T-cell (primary cell): ENCODE measurements around the gene CDH4. TPM values are rescaled to one million over a fixed set of nuclear protein-coding genes. Genes with fewer than 3 reads are reported as not detected.

Source experiments
- ATAC-seq, 4 experiments: fragments of 200-7000 bp in 3 of 4; fragments of 150-1000 bp in 1 of 4; cut with Tn5 transposase; replicated peaks in 1 of 4; 1 replicate in 3 of 4; 2 replicates in 1 of 4; pipeline ENCODE4 v1.10.0; 2021; ENCODE audit warnings: moderate library complexity in 3 of 4, mild to moderate bottlenecking in 2 of 4, moderate number of reproducible peaks in 1 of 4
- CTCF ChIA-PET, 2 donors: fragments of 300-600 bp; sonication (Branson Sonifier 250); formaldehyde crosslinking; loops; one replicate each; lab custom pipeline; 2022; ENCODE audit warnings: antibody characterized with exemption in 2 of 2; lab: Charles Lee
- POLR2A ChIA-PET, 2 donors: fragments of 300-600 bp; sonication (Branson Sonifier 250); formaldehyde crosslinking; loops; one replicate each; lab custom pipeline; 2022; ENCODE audit warnings: antibody characterized with exemption in 2 of 2; lab: Charles Lee
- DNase-seq, 35 experiments: peaks; one replicate each; pipeline versions ENCODE4 v3.0.0 to v3.0.0-alpha.2; 2013 to 2023
- H3K27ac ChIP-seq: one replicate; pipeline ENCODE4 v1.5.1; 2013; ENCODE audit warnings: low read length
- H3K27me3 ChIP-seq, 2 experiments: replicated peaks in 1 of 2; 1 replicate in 1 of 2; 2 replicates in 1 of 2; pipeline versions ENCODE4 v1.6.1 to v1.7.0; 2013; ENCODE audit warnings: low read length in 1 of 2, mixed read lengths in 1 of 2; ENCODE audit not compliant: control insufficient read depth in 2 of 2, insufficient read depth in 2 of 2; ENCODE audit errors: extremely low read depth in 1 of 2
- H3K36me3 ChIP-seq, 2 donors: 1 replicate in 1 of 2; 2 replicates in 1 of 2; pipeline versions ENCODE4 v1.6.1 to v1.7.0; 2013; ENCODE audit warnings: low read length in 1 of 2; ENCODE audit not compliant: control insufficient read depth in 2 of 2, insufficient read depth in 1 of 2; ENCODE audit errors: extremely low read depth in 1 of 2
- H3K4me1 ChIP-seq, 2 experiments: 1 replicate in 1 of 2; 2 replicates in 1 of 2; pipeline versions ENCODE4 v1.6.1 to v1.7.0; 2013; ENCODE audit warnings: low read length in 2 of 2, mixed read lengths in 1 of 2; ENCODE audit not compliant: insufficient read depth in 2 of 2, control insufficient read depth in 1 of 2; ENCODE audit errors: extremely low read depth in 1 of 2
- H3K4me3 ChIP-seq, 2 donors: 1 replicate in 1 of 2; 2 replicates in 1 of 2; pipeline versions ENCODE4 v1.5.1 to v1.7.0; 2013; ENCODE audit warnings: mild to moderate bottlenecking in 2 of 2, low read length in 1 of 2, moderate library complexity in 1 of 2; ENCODE audit not compliant: control insufficient read depth in 1 of 2; ENCODE audit errors: extremely low read depth in 1 of 2
- H3K9me3 ChIP-seq: 2 replicates; pipeline ENCODE4 v1.7.0; 2013
- H3K27ac Mint-ChIP-seq, 2 donors: one replicate each; pipeline ENCODE4 v1.8.0; 2020 to 2021; ENCODE audit warnings: mild to moderate bottlenecking in 2 of 2, mixed read lengths in 2 of 2
- H3K27me3 Mint-ChIP-seq, 2 donors: one replicate each; pipeline ENCODE4 v1.8.0; 2021 to 2022; ENCODE audit warnings: mixed read lengths in 2 of 2
- H3K36me3 Mint-ChIP-seq: one replicate; pipeline ENCODE4 v1.8.0; 2021; ENCODE audit warnings: mixed read lengths
- H3K4me1 Mint-ChIP-seq, 3 donors: one replicate each; pipeline ENCODE4 v1.8.0; 2020 to 2022; ENCODE audit warnings: mixed read lengths in 3 of 3, mild to moderate bottlenecking in 1 of 3
- H3K4me3 Mint-ChIP-seq, 3 donors: one replicate each; pipeline ENCODE4 v1.8.0; 2020 to 2022; ENCODE audit warnings: mild to moderate bottlenecking in 3 of 3, mixed read lengths in 3 of 3, moderate library complexity in 3 of 3
- H3K9me3 Mint-ChIP-seq, 3 donors: one replicate each; pipeline ENCODE4 v1.8.0; 2020 to 2022; ENCODE audit warnings: mixed read lengths in 3 of 3
- WGBS: methylation state at CpG from one replicate; pipeline ENCODE4 v1.1.5; 2013; ENCODE audit warnings: missing lambda C conversion rate; ENCODE audit not compliant: insufficient coverage; 5-methylcytosine and 5-hydroxymethylcytosine counted together
- total RNA-seq, 35 experiments: library from RNA in 6 of 35; stranded (reverse) in 6 of 35; fragments of 120-200 nt in 1 of 35; gene quantifications; one replicate each; pipeline versions ENCODE4 v1.2.1 to v1.2.4 and lab custom pipeline; 2013 to 2026

The CDH4 gene
- total RNA-seq, 5 donors from 2014 or later (not counting 1 experiment from before 2014, with no cell fraction given): 0.06 to 0.64 (median 0.14) TPM

DNA sequence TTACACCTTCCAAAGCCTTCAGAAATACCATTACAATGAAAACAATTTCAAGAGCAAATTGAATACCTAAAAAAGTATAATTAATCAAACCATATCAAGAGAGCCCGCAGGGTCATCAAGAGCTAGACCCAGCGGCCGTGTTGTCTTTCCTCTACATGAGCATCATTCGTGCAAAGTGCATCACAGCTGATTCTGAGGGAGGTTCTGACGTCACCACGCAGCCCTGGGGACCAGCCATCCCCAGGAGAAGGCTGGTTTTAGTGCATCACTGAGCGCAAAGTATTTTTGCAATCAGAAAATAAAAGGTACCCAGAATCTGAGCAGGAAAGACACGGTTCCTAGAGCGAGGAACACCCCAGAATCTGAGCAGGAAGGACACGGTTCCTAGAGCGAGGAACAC, 371.4 kb downstream of the CDH4 start:
- H3K4me3 Mint-ChIP-seq: no peak overlapping the region
- H3K36me3 ChIP-seq: no peaks in the 10 kb centered on the region
- no peak overlapping the region for H3K4me3 ChIP-seq
- ATAC-seq (no peak), DNase-seq (no peak)
- 76% methylated on average over 11 of the region's 11 CpGs for WGBS
- CTCF ChIA-PET: no interaction called here
- no peaks in the 10 kb centered on the region for H3K27me3 Mint-ChIP-seq
- H3K27me3 ChIP-seq: peaks cover 0 to 2% of the 10 kb centered on the region in 2 experiments
- no peaks in the 10 kb centered on the region for H3K9me3 ChIP-seq
- H3K36me3 Mint-ChIP-seq: no peaks in the 10 kb centered on the region
- H3K27ac ChIP-seq: no peak overlapping the region
- no peak overlapping the region for H3K27ac Mint-ChIP-seq
- no peaks in the 10 kb centered on the region for H3K4me1 ChIP-seq
- H3K4me1 Mint-ChIP-seq: no peaks in the 10 kb centered on the region
- POLR2A ChIA-PET: no interaction called here
- peaks cover 0 to 4% (median 0%) of the 10 kb centered on the region in 3 donors for H3K9me3 Mint-ChIP-seq

DNA sequence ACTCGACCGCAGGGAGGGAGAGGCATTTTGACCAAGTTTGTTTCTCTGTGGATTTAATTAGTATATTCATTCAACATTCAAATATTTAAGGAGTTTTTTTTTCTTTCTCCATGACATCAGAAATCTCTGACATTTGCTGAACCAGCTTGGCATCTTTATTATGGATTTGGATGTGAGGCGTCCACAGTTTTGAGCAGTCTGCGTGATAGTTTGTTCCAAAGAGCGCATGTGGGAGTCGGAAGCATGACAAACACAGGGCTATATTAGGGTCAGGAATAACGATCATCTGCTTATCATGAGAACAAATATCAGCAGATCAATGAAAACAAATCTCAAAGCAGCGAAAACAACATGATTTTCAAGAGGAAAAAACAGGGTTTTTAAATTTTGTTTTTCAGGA, 373.2 kb downstream of the CDH4 start:
- Histone ChIP-seq H3K36me3 (no peaks in the 10 kb centered on the region), H3K4me3 (no peak overlapping the region), H3K27ac (no peak overlapping the region), H3K9me3 (no peaks in the 10 kb centered on the region), H3K27me3 (peaks cover 0 to 5% of the 10 kb centered on the region in 2 experiments), H3K4me1 (no peaks in the 10 kb centered on the region)
- H3K9me3 Mint-ChIP-seq: peaks cover 0 to 2% (median 0%) of the 10 kb centered on the region in 3 donors
- no peaks in the 10 kb centered on the region for H3K27me3 Mint-ChIP-seq
- H3K4me1 Mint-ChIP-seq: no peaks in the 10 kb centered on the region
- DNase-seq: no peak
- no peak overlapping the region for H3K4me3 Mint-ChIP-seq
- ATAC-seq: no peak
- H3K27ac Mint-ChIP-seq: no peak overlapping the region
- ChIA-PET POLR2A (no interaction called here), CTCF (no interaction called here)
- no peaks in the 10 kb centered on the region for H3K36me3 Mint-ChIP-seq
- WGBS: 90% methylated on average over 2 of the region's 8 CpGs

DNA sequence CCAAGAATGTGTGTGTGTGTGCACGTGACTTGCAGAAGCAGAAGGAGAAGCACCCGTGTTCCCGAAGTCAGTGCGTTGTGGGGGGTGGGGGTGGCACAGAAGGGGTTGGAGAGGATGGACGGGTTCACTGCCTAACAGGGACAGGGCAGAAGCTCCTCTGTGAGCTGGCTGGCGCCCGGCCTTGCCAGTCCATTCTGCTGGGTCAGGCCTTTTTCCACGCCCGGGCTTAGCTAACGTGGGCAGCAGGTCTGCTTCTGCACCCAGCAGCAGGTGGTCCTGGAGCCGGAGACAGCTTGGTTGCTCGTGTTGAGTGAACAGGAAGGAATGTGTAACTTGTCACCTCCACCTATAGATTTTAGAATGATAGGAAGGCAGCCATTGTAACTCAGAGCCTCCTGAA, 374.4 kb downstream of the CDH4 start:
- WGBS: 69% methylated on average over 9 of the region's 12 CpGs

DNA sequence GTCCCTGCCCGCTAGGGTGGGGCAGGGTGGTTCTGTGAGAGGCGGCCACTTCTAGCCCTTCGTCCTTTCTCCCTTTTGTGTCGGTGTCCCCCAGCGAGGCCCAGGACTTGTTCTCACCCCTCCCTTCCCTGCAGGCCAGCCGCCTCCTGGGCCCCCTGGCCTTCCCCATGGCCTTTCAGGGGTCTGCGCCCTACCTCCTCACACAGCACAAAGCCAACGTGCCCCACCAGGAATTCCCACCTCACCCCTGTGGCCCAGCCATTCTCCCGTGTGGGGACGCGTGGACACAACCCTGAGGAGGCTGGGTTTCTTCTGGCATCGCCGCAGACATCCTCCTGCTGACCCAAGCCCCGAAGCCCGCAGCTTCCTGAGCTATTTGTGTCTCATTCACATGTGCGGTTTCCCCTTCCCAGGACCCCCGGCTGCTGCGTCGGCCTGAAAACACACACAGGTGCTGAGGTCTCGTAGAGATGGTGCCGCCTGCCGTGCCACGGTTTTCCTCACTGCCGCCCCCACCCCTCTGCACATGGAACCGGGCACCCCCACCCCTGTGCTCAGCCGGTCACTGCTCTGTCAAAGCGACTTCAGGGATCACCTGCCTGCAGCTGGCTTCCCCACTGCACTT, 375.8 kb downstream of the CDH4 start:
- Mint-ChIP-seq H3K36me3 (no peaks in the 10 kb centered on the region), H3K27me3 (no peaks in the 10 kb centered on the region), H3K9me3 (no peaks in the 10 kb centered on the region), H3K4me3 (no peak overlapping the region), H3K4me1 (no peaks in the 10 kb centered on the region), H3K27ac (no peak overlapping the region)
- DNase-seq (no peak), ATAC-seq (no peak)
- H3K4me3 ChIP-seq: no peak overlapping the region
- peaks cover 0 to 5% of the 10 kb centered on the region in 2 experiments for H3K27me3 ChIP-seq
- no peaks in the 10 kb centered on the region for H3K36me3 ChIP-seq
- 74% methylated on average over 24 of the region's 27 CpGs for WGBS
- H3K27ac ChIP-seq: no peak overlapping the region
- H3K4me1 ChIP-seq: no peaks in the 10 kb centered on the region
- POLR2A ChIA-PET: no interaction called here
- no peaks in the 10 kb centered on the region for H3K9me3 ChIP-seq
- CTCF ChIA-PET: no interaction called here

More for the DNA sequence above, 374.4 kb downstream of the CDH4 start:
- Histone ChIP-seq H3K27me3 (peaks cover 0 to 5% of the 10 kb centered on the region in 2 experiments), H3K27ac (no peak overlapping the region), H3K36me3 (no peaks in the 10 kb centered on the region), H3K9me3 (no peaks in the 10 kb centered on the region), H3K4me3 (no peak overlapping the region), H3K4me1 (no peaks in the 10 kb centered on the region)
- Mint-ChIP-seq H3K4me3 (no peak overlapping the region), H3K27ac (no peak overlapping the region), H3K36me3 (no peaks in the 10 kb centered on the region), H3K9me3 (no peaks in the 10 kb centered on the region), H3K27me3 (no peaks in the 10 kb centered on the region), H3K4me1 (no peaks in the 10 kb centered on the region)
- ChIA-PET CTCF (no interaction called here), POLR2A (no interaction called here)
- no peak for DNase-seq
- ATAC-seq: no peak

DNA sequence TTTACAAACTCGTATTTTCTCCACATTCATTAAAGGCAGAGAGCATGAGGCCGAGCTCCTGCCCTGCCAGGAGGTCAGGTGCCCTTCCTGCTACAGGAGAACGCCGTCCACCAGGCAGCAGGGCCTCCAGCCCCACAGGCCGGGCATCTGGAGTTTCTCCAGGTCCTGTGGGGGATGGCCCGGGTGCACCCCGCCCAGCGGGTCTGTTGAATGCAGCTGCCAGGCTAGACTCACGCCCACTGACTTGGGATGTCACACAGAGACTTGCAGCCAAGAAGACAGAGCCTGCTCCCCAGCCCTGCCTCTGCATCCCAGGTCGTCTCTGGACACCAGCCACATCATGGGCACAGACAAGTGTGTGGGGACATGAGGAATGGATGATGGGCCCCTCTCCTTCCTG, 376.4 kb downstream of the CDH4 start:
- H3K4me3 Mint-ChIP-seq: no peak overlapping the region
- Histone ChIP-seq H3K4me1 (no peaks in the 10 kb centered on the region), H3K36me3 (no peaks in the 10 kb centered on the region), H3K27me3 (peaks cover 0 to 5% of the 10 kb centered on the region in 2 experiments), H3K9me3 (no peaks in the 10 kb centered on the region), H3K27ac (no peak overlapping the region), H3K4me3 (no peak overlapping the region)
- ChIA-PET CTCF (no interaction called here), POLR2A (no interaction called here)
- ATAC-seq (peak in 1 of 4 experiments; percentile 9), DNase-seq (no peak)
- no peaks in the 10 kb centered on the region for H3K27me3 Mint-ChIP-seq
- H3K9me3 Mint-ChIP-seq: peaks cover 0 to 6% (median 0%) of the 10 kb centered on the region in 3 donors
- H3K4me1 Mint-ChIP-seq: no peaks in the 10 kb centered on the region
- WGBS: 84% methylated on average over 9 of the region's 10 CpGs
- no peak overlapping the region for H3K27ac Mint-ChIP-seq
- H3K36me3 Mint-ChIP-seq: no peaks in the 10 kb centered on the region

DNA sequence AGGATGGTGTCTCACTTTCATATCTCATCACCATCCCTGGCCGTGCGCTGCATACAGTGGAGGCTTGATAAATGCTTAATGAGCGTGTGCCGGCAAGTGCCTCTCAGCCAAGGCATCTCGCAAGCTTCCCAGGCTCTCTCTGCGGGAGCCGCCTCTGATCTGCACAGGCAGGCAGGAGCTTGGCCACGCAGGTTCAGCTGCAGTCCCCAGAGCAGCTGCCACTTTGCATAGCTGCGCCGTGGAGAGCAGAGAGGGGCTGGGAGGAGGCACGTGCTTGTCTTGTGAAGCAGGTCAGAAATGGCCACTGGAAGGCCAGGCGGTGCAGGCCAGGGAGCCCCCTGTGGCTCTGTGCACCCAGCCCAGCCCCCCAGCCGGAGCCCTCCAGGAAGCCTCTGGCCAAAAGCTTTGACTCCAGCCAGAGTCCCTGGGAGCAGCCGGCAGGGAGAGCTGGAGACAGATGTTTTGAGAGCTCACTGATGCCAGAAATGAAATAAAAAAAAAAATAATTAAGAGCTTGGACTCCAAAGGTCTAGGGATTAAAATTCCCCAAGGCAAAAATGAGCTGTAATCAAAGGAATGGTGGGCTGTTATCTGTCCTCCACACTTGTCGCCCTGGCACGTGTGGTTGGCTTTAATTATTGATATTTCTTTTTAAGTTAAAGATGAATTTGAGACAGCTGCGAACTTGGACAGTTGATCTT, 377.0 kb downstream of the CDH4 start:
- CTCF ChIA-PET: no interaction called here
- WGBS: 68% methylated on average over 11 of the region's 17 CpGs

More for the DNA sequence above, 377.0 kb downstream of the CDH4 start:
- H3K36me3 Mint-ChIP-seq: no peaks in the 10 kb centered on the region
- Histone ChIP-seq H3K4me1 (no peaks in the 10 kb centered on the region), H3K9me3 (no peaks in the 10 kb centered on the region), H3K4me3 (no peak overlapping the region), H3K27me3 (peaks cover 0 to 5% of the 10 kb centered on the region in 2 experiments), H3K36me3 (no peaks in the 10 kb centered on the region), H3K27ac (no peak overlapping the region)
- peaks cover 0 to 6% (median 0%) of the 10 kb centered on the region in 3 donors for H3K9me3 Mint-ChIP-seq
- ATAC-seq: no peak
- H3K4me3 Mint-ChIP-seq: no peak overlapping the region
- no peaks in the 10 kb centered on the region for H3K4me1 Mint-ChIP-seq
- no peak overlapping the region for H3K27ac Mint-ChIP-seq
- DNase-seq: no peak
- H3K27me3 Mint-ChIP-seq: no peaks in the 10 kb centered on the region
- POLR2A ChIA-PET: no interaction called here
